Rectal smooth muscle tissue (tissue), 1 donor: ENCODE measurements around the gene PCDHB6.
"Not testable (repeated sequence)": the region's sequence is repeated elsewhere in the genome, so short reads cannot be mapped to it uniquely, and the experiment has no call there.

Experiments
- H3K27ac ChIP-seq: one replicate; pipeline ENCODE4 v1.7.0; 2013; ENCODE audit warnings: low read depth, low read length, inconsistent platforms
- H3K27me3 ChIP-seq: one replicate; pipeline ENCODE4 v1.7.0; 2013; ENCODE audit warnings: low read length; ENCODE audit not compliant: control insufficient read depth, insufficient read depth
- H3K36me3 ChIP-seq: one replicate; pipeline ENCODE4 v1.7.0; 2013; ENCODE audit warnings: low read length; ENCODE audit not compliant: control insufficient read depth, insufficient read depth
- H3K4me1 ChIP-seq: one replicate; pipeline ENCODE4 v1.7.0; 2013; ENCODE audit warnings: low read length; ENCODE audit not compliant: control insufficient read depth, insufficient read depth
- H3K4me3 ChIP-seq: one replicate; pipeline ENCODE4 v1.7.0; 2013; ENCODE audit warnings: low read length
- H3K9ac ChIP-seq: one replicate; pipeline ENCODE4 v1.7.0; 2013; ENCODE audit warnings: low read length

Gene PCDHB6

GRCh38 chr5:141196363-141196762 lies 46.5 kb downstream of the PCDHB6 start:
- H3K9ac ChIP-seq = no peak overlapping the region
- H3K4me3 ChIP-seq = no peak overlapping the region

GRCh38 chr5:141199359-141200235 lies 49.7 kb downstream of the PCDHB6 start, which contains the start of gene PCDHB11:
TSS of gene PCDHB11 (plus strand) at chr5:141199627. CDS start at chr5:141199775, 148 bp downstream.
- no peaks in the 10 kb centered on the region for H3K4me1 ChIP-seq
- H3K27ac ChIP-seq = no peak within 1 kb of the TSS
- H3K27me3 ChIP-seq = no peaks in the 10 kb centered on the region
- no peak within 1 kb of the TSS for H3K9ac ChIP-seq
- peak within 1 kb of the TSS; percentile 29 for H3K4me3 ChIP-seq
- no peaks in the 10 kb centered on the region for H3K36me3 ChIP-seq

More at GRCh38 chr5:141196363-141196762, 46.5 kb downstream of the PCDHB6 start:
- Histone ChIP-seq H3K27ac (no peak overlapping the region), H3K36me3 (no peaks in the 10 kb centered on the region), H3K27me3 (no peaks in the 10 kb centered on the region), H3K4me1 (no peaks in the 10 kb centered on the region)

GRCh38 chr5:141201126-141201525 lies 51.3 kb downstream of the PCDHB6 start:
- not testable (repeated sequence) for H3K36me3 ChIP-seq, H3K4me3 ChIP-seq, H3K9ac ChIP-seq

GRCh38 chr5:141201646-141202045 lies 51.8 kb downstream of the PCDHB6 start:
- H3K4me3 ChIP-seq, H3K27ac ChIP-seq, H3K27me3 ChIP-seq, H3K9ac ChIP-seq, H3K36me3 ChIP-seq, H3K4me1 ChIP-seq: not testable (repeated sequence)

More at GRCh38 chr5:141201126-141201525, 51.3 kb downstream of the PCDHB6 start:
- H3K4me1 ChIP-seq, H3K27ac ChIP-seq, H3K27me3 ChIP-seq: not testable (repeated sequence)
